ENCODE measurements around the gene PDE11A.

The PDE11A gene

DNA sequence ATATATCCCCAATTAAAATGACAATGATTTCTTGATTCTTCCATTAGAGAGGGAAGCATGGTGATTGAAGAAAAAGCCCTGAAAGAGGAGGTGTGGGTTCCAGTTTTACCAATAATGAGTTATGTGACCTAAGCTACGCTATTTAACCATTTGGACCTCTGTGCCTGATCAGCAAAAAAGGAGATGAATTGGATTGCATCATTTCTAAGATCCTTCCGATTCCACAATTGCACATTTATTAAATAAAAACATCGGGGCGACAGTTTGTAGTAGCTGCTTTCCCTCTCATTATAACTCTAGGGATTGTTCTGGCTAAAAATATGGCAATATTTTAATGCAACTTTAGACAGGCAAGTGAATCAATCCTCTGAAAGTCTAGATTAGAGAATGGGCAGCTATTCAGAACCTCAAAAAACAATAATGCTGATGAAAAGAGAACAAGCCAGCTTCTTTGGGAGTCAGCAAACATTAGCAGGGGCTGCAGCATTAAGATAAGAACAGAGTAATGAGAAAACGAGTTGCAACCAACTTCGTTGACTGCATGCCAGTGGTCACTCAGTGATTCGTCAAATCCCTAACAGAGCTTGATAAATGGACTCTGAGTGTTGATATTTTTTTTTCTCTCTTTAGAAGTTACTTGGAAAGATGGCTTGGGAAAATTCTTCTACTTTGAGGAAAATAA is 378.8 kb downstream of the PDE11A start:
- DNase-seq (ENCODE audit: low read depth in 2 of 2): no peak

DNA sequence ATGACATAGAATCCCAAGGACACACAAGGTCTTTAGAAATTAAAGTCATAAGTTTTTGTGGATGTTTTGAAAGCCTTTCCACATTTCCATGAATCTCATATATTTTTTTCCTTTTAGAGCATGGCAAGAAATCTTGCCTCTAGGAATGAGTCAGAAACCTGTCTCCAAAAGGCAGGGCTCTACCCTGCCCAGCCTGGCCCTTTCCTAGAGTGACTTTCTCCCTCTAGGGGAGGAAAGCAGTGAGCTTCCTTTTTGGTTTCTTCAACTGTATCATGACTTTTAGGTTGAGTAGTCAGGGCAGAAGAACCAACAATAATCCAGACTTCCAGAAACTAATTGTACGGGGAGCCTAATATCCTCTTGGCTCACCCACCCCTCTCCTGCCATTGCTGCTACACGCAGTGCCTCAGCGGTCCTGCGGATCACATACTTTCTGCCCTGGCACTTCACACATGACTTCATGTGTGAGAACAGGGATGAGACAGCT is 379.8 kb downstream of the PDE11A start:
- DNase-seq (ENCODE audit: low read depth in 2 of 2): no peak

DNA sequence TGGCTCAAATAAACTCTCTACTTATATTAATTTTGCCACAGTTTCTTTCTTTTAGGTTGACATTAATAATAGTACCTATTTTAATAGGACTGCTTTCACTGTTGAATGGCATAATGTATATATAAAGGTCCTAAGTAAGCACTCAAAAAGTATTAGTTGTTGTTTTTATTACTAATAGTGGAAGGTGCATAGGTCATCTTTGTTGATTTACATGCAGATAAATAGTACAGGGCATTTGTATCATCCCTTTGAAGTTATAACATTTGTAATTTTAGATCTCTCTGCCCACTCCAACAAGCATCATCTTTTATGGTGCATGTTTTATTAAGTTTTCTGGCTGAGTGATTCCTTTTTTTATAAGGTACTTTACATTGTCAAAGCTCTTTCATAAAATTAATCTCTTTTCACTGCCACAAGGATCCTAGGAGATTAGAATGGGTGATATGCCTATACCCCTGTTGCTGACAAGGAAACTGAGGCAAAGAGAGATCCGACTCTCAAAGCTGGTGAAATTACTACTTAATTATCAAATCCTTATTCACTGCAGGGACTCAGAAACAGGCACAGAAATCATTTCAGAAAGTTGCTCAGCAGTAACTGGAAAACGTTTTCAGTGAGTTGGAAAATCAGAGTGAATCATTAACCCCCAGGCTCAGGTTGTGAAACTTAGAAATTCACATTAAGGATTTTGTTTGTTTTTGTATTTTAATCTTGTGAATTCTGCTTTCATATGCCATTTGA is 380.4 kb downstream of the PDE11A start:
- DNase-seq (ENCODE audit: low read depth in 2 of 2): no peak

DNA sequence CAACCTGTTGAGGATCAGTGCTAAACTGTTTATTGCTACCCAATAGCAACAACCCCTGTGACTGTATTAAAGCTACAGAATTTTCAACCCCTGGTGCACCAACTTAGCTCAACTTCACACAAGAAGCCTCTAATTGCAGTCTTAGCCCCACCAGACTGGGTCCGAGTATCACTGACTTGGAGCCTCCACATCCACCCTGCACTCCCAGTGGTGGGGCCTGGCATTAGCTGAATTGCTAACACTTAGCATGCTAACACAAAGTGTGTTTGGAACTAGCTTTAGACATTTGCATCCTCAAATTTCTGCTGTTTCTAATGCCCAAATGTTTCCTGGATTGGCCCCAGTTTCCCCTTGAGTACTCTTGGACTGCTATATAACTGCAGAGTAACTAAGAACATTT is 381.4 kb downstream of the PDE11A start:
- DNase-seq (ENCODE audit: low read depth in 2 of 2): no peak

DNA sequence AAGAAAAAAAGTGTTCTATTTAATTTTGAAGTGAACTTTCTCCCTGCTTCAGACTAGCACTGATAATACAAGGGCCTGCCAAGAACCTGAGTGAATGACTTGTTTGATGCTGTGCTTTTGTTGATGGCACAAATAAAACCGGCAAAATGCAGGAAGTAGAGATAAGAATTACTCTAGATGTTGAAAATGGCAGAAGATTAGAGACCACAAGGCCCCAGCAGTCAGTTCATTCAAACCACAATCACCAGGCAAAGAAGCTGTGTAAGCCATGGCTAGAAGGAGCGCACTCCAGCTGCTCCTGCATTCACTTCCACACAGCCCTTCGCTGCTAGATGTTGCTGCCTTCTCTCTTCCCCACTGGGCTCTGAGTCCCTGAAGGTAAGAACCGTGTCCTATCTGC is 383.0 kb downstream of the PDE11A start:
- no peak for DNase-seq (ENCODE audit: low read depth in 2 of 2)

DNA sequence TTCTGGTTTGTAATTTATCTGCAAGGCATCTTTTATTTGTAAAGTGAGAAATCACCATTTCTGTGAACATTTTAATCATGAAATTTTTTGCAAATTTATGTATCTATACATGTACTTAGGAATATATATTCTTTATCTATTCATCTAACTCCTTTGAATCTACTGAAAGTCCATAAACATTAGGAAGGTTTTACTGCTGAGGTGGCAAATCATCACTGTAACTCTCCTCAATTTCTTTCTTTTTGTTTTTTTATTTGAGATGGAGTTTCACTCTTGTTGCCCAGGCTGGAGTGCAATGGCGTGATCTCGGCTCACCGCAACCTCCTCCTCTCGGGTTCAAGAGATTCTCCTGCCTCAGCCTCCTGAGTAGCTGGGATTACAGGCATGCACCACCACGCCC is 383.7 kb downstream of the PDE11A start:
- no peak for DNase-seq (ENCODE audit: low read depth in 2 of 2)

DNA sequence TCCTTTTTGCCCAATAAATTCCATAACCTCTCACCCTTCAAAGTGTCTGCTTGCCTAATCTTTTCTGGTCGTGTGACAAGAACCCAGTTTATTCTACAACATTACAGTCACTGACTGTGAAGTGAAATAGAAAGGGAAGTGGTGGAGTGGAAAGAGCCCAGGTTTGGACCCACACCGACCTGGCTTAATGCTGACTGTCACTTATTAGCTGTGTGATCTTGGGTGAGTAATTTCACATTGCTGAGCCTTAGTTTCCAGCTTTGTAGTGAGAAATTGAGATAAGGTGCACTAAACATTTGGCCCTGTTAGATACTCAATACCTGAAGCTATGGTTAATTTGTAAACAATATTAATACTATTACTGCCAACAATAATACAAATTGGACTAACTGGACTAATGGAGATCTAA is 388.9 kb downstream of the PDE11A start:
- no peak for DNase-seq (ENCODE audit: low read depth in 2 of 2)

DNA sequence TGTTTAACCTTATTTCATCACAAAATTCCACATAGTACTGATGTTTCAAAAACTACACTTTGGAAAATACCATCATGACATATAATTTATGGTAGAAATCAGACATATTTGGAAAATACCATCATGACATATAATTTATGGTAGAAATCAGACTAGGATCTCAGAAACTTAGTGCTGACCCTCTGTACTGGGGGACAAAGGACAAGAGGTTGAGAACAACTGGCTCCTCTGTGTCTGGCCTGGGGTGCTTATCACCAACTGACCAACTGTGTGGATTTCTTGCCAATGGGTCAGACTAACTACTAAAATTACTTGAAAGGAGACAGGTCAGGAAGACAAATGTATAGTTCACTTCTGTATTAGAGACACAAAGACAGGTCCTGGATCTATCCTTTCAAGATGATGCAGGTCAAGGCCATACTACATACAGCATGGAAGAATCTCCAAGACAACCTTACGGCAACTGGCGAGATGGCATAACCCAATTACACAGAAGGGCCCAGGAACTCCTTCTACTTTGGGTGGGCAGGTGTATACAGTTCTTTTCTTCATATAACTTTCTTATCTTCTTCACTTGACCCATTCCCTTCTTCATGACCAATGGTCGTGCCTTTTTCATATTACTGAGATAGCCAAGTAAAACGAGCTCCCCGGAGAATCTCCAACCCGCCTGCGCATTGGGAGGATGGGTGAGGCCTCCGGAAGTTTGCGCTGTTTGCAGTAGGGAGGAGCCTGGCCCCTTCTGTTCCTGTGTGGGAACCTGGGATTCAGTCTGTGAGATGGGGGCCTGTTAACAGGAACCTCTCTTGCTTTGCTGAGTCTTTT is 389.5 kb downstream of the PDE11A start:
- DNase-seq (ENCODE audit: low read depth in 2 of 2): no peak

DNA sequence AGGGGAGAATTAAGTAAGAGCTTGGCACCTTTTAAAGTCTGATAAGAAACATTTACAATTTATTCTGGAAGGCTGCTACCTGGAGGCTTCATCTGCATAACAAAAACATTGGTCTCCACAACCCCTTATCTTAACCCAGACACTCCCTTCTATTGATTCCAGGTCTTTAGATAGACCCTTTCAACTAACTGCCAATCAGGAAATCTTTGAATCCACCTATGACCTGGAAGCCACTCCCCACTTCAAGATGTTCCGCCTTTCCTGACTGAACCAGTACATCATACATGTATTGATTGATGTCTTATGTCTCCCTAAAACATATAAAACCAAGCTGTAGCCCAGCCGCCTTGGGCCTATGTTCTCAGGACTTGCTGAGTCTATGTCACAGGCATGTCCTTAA is 390.6 kb downstream of the PDE11A start:
- no peak for DNase-seq (ENCODE audit: low read depth in 2 of 2)

DNA sequence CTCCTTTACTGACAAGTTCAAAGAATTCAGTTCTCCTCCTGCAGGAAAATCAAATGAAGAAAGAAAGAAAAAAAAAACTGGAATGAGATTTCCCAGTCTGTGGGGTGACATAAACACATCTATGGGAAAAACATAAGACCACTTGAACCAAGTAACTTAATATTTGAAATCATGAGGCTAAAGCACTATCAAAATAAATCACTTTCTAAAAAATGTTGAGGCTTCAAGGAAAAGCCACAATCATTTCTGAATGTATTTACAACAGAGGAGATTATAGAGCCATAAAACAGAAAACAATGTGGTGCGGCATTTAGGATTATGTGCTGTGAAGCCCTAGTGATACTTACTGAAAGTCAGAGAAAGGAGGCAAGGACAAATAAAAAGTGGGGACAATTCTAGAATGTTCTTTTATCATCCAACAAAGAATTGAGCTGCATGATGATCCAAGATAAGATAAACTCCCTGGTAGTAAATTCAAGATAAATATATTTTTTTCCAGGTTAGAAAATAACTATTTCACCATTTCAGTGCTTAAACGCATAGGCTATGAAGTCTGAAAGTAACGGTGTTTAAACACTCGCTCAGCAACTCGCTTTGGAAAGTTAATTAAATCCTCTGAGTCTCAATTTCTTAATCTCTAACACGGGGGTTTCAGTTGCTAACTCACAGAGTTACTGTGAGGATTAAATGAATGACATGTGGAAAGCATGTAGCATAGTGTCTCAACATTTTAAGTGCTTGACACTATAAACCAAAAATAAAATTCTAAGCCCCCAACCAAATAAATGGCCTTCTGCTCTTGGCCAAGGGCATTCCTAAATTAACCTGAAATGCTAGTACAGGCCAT is 391.5 kb downstream of the PDE11A start:
- no peak for DNase-seq (ENCODE audit: low read depth in 2 of 2)

DNA sequence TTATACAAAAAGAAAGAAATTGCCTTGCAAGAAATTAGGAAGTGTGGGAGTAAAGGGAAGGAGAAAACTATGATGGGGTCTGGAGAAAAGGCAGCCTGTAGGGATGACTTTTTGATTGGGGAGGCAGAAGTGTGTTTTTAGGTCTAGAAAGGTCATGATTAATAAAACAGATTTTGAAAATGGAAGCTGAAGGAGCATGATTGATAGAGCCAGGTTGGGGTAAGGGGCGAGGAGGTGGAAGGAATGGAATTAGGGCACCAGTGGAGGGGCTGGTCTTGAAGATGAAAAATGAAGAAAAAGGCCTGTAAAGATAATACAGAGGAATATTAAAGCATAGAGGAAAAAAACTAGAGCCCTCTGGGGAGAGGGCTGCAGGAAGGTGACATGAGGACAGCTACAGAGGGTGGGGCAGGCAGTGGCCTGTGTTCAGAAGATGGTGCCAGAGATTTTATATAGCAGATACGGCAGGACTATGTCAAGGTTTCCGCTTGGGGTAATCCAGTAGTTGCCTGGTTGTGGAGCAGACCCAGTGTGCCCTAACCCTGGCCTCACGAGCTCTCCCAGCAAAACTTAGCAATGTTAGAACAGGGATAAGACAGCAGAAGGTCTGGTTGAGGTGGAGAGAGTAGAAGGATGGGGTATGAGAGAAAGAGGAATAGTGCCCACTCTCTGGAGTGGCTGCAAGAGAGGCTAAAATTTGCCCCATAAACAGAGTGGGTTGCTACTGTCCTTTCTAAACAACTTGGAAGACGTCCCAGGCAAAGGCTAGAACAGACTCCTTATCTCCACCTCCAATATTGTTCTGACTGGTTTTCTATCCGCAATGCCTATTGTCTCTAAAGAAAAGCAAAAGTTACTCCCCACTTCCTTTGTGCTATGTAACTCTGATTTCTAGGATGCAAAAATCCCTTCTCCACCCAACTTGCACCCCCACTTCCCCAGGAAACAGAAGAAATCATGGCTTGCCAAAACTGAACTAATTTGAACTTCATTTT is 392.7 kb downstream of the PDE11A start:
- DNase-seq (ENCODE audit: low read depth in 2 of 2): no peak

DNA sequence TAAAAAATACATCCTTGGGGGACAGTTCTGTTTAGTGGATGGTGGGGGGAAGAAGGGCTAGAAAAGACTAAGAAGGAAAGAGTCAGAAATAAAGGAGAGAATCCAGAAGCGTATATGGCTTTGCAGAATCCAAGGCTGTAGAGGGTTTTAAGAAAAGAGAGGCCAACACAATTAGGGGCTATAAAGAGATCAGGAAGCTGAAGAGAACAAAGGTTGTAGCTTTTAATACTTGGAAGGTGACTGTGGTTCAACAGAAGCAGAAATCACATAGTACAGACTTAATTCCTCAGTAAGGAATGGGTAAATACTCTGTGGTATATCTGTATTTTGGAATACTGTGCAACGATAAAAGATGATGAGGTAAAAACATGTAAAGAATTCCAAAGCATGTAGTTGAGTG is 393.6 kb downstream of the PDE11A start:
- DNase-seq (ENCODE audit: low read depth in 2 of 2): no peak

DNA sequence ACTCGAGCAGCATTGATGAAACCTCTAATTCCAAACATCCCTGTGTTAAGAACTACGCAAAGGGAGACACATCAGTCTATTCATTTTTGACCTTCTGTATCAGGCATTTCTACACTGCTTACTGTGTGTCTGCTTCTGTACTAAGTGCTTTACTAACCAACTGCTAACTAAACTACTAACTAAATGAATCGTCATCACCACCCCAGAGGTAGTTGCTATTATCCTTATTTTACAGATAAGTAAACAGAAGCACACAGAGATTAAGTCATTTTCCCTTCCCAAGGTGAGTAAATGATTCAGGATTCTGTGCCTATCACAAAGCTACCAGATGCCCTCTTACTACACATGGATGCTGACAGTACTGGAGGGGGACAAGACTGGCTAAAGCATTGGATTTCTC is 395.9 kb downstream of the PDE11A start:
- DNase-seq (ENCODE audit: low read depth in 2 of 2): no peak

DNA sequence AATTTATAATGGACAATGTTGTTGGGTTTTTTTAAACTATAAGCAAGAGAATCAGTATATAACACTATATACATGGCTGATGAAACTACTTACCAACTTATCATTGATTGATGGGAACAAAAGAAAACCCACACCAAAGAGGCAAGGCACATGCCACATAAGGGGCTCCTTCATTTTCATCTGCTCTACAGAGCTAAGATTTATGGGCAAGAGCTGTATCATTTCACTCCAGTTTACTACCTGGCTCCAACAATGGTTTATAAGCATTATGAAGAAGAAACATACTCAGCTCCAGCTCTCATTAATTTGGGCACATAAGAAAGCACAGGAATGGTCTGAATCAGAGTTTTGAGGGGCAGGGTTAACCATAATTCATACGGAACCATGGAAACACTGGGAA is 396.8 kb downstream of the PDE11A start:
- no peak for DNase-seq (ENCODE audit: low read depth in 2 of 2)

DNA sequence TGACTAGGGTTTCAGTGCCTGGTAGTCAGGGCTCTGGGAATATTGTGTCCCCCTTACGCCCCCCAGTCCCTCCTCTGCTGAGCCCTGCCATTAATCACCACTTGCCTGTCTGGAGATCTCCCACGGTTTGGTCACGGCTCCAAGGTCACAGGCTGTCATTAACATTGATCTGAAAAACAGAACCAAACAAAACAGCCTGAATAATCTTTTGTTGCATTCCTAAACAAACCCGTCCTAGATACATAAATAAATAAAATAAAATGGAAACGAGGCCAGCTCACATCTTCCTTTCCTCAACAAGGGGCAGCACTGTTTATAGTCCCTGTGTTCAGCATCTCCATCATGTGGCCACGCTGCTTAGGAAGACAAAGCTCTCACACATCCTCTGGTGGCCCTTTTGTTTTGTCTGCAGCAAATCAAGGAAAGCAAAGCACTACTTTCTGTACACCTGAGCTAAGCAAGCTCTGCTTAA is 397.2 kb downstream of the PDE11A start:
- no peak for DNase-seq (ENCODE audit: low read depth in 2 of 2)

DNA sequence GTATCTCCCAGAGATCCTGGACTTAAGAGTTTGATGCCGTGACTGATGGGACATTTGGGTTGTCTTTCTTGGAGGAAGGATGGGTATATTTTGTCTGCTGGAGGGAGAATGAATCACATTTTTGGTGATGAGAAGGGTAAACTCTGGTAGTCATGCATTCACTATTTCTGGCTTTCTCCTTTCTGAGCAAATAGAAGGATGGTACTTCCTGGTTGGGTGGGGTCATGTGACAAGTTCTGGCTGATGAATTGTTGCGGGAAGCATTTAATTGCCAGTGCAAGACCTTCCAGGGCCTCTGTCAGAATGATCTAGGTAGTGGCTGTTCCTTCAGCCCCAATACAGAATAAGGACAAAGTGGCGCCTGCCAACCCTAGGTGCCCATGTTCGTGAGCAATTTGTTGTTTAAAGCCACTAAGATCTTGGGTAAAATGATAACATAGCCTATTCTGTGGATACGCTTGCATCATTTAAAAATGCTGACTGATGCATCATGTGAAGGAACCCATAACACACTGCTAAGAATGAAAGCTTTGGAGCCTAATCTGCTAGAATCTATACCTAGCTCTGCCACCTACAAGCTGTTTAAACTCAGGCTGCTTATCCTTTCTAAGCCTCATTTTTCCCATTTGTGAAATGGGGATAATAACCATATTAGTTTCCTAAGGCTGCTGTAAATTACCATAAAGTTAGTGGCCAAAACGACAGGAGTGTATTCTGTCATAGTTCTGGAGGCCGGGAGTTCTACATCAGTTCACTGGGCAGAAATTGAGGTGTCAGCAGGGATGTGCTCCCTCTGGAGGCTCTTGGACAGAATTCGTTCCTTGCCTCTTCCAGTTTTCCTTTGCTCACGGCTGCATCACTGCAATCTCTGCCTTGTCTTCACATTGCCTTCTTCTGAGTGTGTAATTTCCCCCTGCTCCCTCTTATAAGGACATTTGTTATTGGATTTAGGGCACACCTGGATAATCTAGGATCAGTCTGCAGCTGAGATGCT is 398.7 kb downstream of the PDE11A start:
- DNase-seq (ENCODE audit: low read depth in 2 of 2): no peak

DNA sequence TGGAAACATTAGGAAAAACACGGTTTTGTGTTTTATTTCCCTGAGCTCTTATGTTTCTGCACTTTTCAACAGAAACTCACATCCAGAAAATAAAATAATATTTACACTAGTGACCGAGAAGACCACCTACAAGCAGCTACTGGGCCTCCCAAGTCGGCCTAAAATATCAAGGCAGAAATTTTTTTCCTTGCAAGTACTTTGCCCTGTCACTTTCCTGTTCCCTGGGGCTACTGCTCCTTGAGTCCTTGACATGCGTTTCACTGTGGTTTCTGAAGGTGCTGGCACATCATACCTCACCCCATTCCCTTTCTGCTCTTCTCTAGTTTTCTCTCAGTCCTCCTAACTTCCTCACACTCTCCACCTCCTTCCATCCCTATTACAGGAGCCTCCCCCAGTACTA is 400.9 kb downstream of the PDE11A start:
- no peak for DNase-seq (ENCODE audit: low read depth in 2 of 2)

DNA sequence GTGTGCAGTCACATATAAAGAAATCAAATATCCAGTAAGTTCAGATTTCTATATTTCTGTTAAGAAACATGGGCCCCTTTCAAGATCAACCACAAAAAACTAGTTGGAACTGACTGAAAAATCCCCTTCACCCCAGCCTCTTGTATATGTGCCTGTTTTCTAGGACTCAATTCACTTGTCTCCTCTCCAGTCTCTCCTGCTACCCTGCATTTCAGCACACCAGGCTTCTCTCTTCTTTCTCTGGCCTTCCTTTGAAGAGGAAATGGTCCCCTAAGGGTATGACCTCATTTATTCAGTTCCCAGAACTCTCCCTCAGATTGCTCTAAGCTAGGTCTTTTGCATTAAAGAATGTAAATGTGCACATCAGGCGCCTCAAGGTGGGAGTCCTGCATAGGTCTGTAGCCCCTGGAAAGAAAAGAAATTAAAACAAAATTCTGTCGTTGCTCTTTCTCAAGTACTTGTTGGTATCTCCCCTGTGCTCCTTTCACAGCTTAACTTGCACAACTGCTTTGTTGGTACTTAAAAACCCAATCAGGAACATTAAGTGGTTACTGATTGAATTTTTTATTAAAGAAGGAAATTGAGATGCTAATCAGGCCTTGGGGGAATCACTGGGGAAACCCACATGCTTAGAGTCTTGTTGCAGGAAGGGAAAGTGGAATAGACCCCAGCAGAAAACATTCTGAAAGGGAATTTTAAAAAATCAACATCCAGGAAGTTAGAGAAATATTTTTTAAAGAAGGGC is 401.6 kb downstream of the PDE11A start:
- DNase-seq (ENCODE audit: low read depth in 2 of 2): no peak

Data from stimulated activated CD4-positive, alpha-beta T cell treated with anti-CD3 and anti-CD28 coated beads, Interleukin-1b, Interleukin-23, amount 100 ng/mL, for 1 hour (primary cell).